HL-60/S4 treated with phorbol 12-myristate 13-acetate at 8.2 ng/mL for 4 days and 3 days (cell line): ENCODE measurements around the gene AP3S1.

Experiments used
- in situ Hi-C: fragments of 300-500 bp; cut with MboI; formaldehyde crosslinking; loops from 2 replicates; pipeline ENCODE4 v1.15.0; 2022; ENCODE audit warnings: low sequenced_read_pairs

Gene AP3S1

DNA sequence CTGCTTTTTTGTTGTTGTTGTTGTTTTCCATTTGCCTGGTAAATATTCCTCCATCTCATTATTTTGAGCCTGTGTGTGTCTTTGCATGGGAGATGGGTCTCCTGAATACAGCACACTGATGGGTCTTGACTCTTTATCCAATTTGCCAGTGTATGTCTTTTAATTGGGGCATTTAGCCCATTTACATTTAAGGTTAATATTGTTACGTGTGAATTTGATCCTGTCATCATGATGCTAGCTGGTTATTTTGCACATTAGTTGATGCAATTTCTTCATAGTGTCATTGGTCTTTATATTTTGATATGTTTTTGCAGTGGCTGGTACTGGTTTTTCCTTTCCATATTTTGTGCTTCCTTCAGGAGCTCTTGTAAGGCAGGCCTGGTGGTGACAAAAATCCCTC lies 16.8 kb upstream of the AP3S1 start:
- in situ Hi-C loops = loop anchor here (25.0 kb wide), 1 partner anchor 213 kb away; the partner anchor contains the start of gene TICAM2

DNA sequence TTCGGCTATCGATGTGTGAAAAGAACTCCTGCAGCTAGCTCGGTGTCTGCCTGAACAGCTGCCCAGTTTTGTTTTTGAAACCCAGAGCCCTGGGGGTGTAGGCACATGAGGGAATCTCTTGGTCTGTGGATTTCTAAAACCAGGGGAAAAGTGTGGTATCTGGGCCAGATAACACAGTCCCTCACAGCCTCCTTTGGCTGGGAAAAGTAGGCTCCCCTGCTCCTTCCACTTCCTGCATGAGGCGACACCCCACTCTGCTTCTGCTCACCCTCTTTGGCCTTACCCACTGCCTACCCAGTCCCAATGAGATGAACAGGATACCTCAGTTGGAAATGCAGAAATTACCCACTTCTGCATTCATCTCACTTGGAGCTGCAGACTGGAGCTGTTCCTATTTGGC lies 15.8 kb upstream of the AP3S1 start:
- in situ Hi-C loops = loop anchor here (25.0 kb wide), 1 partner anchor 214 kb away; the partner anchor contains the start of gene TICAM2

DNA sequence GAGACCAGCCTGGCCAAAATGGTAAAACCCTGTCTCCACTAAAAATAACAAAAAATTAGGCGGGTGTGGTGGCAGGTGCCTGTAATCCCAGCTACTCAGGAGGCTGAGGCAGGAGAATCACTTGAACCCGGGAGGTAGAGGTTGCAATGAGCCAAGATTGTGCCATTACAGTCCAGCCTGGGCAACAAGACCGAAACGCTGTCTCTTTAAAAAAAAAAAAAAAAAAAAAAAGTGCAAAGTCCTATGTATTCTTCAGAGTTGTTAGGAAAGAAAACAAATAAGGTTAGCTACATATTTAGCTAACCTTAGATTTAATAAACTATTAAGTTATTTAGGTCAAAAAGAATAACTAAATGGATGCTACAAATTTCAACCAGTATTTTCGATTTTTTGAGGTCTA lies 11.8 kb upstream of the AP3S1 start:
- in situ Hi-C loops = loop anchor here (25.0 kb wide), 1 partner anchor 218 kb away; the partner anchor contains the start of gene TICAM2

DNA sequence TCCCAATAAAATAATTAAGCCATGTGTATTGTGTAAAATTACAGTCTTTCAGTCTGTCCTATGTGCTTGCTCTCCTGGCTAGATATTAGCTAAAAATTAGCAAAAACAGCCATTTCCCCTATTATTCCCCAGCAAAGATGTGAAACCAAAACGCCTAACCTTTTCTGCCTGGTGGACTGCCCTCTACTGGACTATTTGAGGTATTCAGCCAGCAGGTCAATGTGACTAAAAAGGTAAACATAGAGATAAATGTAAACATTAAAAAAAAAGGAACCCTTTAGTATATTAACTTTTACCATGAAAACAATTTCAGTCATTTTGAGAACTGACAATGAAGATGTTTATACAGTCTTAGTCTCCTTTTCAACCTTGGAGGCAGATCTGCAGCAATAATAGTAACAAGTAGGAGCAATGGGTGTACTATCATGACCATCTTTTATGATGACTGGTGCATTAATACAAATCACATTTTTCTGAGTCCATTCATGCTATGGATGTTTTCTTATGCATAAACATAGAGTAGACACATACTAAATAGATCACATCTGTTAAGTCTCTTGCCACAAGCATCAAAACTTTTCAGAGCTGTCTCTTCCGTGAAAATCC lies 10.5 kb upstream of the AP3S1 start:
- in situ Hi-C loops = loop anchor here (25.0 kb wide), 1 partner anchor 219 kb away; the partner anchor contains the start of gene TICAM2

DNA sequence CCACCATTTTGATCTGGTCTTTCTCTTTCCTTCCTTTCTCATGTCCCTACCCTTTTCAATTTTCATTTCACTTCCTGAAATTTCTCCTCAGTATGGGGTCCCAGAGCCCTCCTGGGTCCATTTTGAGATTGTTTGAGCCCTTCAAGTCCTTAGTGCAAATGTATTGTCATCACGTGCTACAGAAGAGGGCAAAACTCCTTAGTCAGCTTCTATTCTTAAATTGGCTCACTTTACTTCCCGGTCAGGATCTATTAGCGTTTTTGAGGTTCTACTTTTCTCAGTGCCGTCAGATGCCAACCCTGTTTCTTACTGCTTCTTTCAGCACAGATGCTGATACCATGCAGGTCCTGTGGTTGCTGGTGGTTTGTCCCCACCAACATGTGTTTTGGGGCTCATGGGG lies 6.3 kb upstream of the AP3S1 start:
- in situ Hi-C loops = loop anchor here (25.0 kb wide), 1 partner anchor 223 kb away; the partner anchor contains the start of gene TICAM2

DNA sequence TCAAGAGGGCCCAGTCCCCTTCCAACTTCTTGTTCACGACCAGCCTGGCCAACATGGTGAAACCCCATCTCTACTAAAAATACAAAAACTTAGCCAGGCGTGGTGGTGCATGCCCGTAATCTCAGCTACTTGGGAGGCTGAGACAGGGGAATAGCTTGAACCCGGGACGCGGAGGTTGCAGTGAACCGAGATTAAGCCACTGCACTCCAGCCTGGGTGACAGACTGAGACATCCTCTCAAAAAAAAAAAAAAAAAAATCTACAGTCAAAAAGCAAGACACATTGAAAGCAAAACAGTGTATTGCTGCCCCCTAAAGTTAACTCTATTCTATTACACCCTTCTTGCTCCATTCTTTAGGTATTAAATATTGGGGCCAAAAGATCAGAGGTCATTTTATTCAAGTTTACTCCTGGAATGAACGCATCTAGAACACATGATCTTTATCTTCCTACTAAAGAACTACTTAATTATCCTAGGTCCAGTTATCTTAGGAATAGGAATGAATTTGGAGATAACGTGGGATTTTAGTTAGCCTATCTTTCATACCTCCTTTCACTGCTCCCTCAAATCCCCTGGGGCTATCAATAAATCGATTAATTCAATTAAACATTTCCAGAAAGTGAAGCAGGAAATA lies 2.7 kb upstream of the AP3S1 start:
- in situ Hi-C loops = loop anchor here (25.0 kb wide), 1 partner anchor 227 kb away; the partner anchor contains the start of gene TICAM2

DNA sequence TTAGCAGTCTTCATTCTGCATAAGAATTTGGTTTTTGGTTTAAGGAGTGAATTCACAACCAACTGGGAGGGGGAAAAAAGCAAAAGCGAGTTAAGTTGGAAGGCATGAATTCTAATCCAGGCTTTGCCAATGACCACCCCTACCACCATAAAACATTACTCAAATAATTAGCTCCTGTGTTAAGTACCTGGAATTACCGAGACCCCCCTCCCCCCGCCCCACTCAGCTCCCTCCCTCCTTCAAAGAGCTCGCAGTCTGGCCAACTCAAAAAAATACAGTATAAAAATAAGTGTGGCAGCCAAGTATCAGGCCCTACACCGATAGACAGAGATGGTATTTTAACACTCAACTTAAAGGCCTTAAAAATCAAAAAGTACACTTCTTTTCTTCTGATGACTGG lies 862 bp upstream of the AP3S1 start:
- in situ Hi-C loops = loop anchor here (25.0 kb wide), 1 partner anchor 229 kb away; the partner anchor contains the start of gene TICAM2

DNA sequence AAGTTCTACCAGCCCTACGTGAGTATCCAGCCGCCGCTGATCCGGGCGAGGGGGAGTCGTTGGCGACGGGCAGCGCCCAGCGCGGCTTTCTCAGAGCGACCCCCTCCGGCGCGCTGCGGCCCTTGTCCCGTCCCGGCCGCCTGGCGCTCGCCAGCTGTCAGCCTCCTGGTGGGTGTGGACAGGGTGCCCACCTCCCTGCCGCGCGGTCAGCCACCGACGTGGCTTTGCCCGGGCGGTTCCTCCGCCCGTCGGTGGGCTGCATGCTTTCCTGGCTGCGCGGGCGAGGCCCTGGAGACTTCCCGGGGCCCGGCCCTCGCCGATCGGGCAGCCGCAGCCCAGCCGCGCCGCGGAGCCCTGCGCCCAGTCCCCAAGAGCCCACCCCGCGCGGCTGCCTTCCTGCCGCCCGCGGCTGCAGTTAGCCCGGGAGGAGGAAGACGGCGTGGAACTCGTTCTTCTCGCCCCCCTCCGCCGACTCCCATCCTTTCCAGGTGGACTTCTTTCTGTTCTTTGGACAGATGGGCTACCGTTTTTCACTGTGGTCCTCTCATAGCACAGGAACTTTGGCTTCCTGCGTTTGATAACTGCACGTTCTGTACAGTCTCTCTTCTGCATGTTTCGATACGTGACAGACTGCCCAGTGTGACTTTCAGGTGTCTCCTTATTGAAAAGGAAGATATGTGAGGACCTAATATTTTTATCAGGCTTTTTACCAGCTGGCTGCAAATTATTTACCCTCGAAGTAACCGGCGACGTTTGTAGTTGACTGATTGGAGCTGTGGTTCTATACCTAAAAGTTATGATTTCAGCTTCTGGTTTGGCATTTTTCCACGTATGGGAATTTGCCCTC lies 577 bp downstream of the AP3S1 start:
- in situ Hi-C loops = loop anchor here (25.0 kb wide), 1 partner anchor 230 kb away; the partner anchor contains the start of gene TICAM2

DNA sequence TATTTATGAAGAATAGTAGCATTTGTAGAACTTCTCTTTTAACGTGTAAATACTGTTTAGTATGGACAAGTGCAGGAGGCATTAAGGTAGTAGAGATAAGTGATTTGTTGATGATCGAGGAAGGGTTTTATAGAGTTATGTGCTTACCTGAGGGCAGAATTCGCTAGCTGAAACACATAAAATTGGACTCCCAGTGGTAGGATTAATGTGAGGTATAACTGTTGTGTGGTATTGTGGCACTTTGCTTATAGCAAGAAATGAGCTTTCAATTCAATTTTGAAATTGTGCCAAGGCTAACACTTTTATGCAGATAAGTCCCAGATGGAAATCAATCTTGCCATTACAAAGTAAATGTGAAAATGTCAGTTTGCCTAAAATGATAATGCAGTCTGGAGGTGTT lies 1.2 kb downstream of the AP3S1 start:
- in situ Hi-C loops = loop anchor here (25.0 kb wide), 1 partner anchor 231 kb away; the partner anchor contains the start of gene TICAM2

DNA sequence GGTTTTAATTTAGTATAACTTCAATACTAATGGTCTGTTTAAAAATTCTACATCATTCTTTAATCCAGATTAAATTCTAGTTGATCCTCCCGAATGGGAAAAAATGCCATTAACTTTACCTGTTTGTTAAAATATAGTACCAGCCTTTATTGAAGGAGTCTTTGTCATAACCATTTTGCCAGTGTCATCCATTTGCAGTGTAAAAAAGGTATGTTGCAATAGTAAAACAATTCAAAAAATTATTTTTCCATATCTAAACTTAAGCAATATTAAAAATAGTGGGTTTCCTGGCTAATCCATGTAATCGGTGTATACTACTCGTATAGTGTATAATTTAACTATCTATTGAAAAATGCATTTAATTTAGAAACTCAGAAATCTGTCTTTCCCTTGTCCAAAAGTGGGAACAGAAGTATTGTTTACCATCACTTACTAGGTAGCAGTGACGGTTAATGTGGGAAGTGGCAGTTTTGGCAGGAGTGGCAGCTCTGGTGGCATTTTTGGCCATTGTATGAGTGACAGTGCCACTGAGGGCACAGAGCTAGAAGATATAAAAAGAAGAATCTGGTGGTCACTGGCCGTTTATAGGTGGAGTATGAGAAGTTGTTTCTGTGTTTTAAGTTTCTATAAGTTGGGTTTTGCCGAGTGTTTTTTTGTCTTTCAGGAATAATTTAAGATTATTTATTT lies 1.9 kb downstream of the AP3S1 start:
- in situ Hi-C loops = loop anchor here (25.0 kb wide), 1 partner anchor 231 kb away; the partner anchor contains the start of gene TICAM2

DNA sequence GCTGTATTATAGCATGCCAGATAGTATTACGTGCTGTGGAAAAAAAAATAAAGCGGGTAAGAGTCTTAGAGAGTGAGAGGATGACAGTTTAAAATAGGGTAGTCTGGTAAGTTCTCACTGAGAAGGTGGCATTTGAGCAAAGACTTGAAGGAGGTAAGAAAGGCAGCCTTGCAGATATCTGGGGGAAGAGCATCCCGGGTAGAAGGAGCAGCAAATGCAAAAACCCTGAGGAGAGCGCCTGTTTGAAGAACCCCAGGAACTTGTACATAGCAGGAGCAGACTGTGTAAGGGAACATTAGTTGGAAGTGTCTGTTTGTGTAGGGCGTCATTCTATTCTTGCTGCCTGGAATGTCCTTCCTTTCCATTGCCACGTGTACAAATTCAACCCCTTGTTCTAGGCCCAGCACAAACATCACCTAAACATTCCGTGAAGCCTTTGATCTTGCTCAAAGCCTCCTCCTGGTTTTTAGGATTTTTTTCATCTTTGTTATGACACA lies 2.6 kb downstream of the AP3S1 start:
- in situ Hi-C loops = loop anchor here (25.0 kb wide), 1 partner anchor 232 kb away; the partner anchor contains the start of gene TICAM2

DNA sequence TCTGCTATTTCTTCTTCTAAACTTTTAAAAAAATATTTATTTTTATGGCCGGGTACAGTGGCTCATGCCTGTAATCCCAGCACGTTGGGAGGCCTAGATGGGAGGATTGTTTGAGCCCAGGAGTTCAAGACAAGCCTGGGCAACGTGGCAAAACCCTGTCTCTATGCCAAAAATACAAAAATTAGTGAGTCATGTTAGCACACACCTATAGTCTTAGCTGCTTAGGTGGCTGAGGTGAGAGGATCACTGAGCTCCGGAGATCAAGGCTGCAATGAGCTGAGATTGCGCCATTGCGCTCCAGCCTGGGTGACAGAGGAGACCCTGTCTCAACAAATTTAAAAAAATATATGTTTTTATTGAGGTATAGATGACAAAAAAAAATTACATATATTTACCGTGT lies 5.6 kb downstream of the AP3S1 start:
- in situ Hi-C loops = loop anchor here (25.0 kb wide), 1 partner anchor 235 kb away; the partner anchor contains the start of gene TICAM2

DNA sequence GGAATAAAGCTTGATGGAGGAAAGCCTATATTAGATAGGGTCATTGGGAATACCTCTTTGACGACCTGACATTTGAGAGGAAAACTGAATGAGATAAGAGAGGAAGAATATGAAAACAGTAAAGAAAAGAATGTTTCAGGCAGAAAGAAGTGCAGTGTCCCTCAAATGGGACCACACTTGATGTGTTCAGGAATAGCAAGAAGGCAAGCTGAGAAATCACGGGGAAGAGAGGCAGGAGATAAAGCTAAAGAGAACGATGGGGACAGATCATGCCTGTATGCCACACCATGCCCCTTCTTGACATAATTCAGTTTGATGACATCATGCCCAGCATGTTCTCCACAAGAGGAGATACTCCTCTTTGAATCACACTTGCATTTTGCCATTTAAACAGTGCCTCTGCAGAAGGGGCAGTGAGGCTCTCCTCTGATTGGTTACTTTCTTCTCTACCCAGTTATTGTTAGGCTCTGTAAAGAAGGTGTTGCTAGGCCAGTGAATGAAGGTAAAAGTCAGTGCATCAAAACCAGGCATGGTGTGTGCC lies 7.6 kb downstream of the AP3S1 start:
- in situ Hi-C loops = loop anchor here (25.0 kb wide), 1 partner anchor 237 kb away; the partner anchor contains the start of gene TICAM2

DNA sequence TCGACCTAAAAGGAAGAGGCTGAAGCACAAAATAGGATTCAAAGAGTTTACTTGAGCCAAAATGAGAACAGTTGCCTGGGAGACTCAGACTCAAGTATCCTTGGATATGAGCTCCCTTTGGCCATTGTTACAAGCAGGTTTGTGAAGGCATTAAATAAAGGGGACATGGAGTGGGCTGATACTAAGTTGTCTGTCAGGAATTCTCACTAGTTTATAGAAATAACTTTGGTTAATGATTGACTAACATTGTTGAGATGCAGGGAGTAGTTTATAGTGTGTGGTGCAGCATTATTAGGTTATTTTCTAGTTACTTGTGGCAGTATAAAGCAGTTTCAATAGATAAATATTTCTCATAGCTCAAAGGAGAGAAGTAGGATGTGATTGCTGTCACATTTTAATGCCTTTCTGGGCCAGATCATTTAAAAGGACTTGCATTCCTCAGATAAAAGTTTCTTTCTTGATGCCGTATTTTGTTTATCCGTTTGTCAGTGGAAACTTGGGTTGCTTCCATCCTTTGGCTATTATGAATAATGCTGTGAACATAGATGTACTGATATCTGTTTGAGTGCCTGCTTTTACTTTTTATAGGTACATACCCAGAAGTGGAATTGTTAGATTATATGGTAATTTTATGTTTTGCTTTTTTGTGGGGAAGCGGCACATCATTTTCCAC lies 9.1 kb downstream of the AP3S1 start:
- in situ Hi-C loops = no loop called here

DNA sequence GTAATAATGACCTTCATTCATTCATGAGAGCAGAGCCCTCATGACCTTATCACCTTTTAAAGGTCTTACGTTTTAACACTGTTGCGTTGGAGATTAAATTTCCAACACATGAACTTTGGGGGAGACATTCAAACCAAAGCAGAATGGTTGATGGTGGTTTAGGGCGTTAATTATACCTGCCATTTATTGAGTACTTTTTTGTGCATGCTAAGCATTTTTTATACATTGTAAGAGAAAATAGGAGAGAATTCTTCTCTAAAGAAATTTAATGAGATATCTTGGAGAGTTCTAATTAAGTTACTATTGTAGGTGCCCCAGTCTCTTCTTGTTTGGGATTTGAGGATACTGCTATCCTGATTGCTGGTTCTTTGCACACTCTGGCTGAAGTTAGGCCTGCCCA lies 12.4 kb downstream of the AP3S1 start:
- in situ Hi-C loops = no loop called here

DNA sequence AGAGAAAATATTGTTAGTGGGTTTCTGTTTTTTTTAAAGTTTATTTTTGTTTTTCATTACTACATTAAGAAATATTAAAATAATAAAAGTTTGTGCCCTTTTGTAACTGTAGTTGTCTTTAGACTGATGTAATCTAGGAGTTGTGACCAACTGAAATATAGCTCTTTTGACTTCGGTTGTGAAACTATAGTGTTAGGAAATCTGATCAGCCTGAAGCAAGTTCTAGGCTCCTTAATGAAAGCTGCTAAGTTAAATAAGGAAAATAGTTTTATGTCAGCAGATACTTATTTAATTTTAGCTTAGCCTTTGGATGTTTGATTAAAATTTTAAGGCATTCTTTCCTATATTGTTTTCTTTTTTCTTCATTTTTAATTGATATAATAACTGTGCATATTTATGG lies 14.2 kb downstream of the AP3S1 start:
- in situ Hi-C loops = no loop called here

DNA sequence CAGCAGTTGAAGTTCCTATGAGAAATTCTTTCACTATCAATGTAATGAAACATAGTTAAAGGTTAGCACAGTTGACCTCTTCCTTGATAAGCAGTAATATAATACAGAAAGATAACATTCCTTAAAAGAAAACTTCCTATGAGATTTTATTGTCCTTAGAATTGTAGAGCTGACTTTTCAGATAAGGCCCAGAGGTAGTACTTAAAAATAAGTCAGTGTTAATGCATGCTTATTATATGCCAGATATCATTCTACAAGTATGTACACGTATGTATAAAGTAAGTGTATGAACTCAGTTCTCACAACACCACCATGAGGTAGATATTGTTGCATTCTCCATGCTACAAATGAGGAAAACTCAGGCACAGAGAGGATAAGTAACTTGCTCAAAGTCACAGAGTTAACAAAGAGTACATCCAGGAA lies 15.3 kb downstream of the AP3S1 start:
- in situ Hi-C loops = no loop called here

DNA sequence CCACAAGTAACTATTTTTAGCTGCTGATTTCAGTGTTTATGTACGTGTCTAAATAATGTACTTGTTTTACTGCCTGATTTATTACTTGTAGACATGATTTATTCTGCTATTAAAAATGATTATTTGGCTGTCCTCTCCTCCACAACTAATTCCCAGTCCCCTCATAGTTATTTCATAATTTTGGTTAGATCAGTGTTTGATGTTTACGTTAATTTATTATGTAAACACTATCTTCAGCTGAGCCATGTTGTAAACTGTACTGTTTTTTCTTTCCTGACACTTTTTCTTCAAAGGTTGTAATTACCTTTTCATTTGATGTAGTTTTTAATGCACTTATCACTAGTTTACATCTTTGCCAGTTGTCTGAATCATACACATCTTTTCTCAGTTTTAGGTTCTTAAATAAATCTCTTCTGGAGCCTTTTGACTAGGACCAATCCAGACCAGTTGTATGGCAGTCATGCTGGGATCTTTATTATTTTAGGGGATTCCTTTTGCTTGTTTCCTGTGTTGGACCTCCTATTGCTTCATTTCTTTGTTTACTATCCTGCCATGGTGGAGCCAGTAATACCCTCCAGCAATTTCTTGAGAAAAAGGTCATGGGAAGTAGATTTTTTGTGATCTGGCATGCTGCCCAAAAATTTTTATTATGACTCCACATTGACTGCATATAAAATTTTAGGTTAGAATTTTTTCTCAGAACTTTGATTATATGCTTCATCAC lies 16.1 kb downstream of the AP3S1 start:
- in situ Hi-C loops = no loop called here

DNA sequence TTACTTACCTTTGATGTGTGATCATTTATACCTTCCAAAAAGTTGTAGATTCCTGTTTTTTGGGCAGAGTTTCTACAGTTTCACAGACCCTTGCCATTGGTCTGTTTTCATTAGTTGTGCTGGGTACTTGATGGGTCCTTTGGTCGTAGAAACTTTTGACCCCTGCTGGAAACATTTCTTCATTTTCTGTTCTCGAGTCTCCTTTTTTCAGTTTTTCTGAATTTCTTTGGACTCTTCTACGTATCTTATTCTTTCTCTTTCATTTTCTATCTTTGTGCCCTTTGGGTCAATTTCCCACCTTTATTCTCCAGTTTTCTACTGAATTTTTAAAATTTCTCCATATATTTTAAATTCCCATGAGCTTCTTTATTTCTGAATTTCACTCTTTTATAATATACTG lies 16.7 kb downstream of the AP3S1 start:
- in situ Hi-C loops = no loop called here
